ENCODE measurements around the gene UGT1A7.
A peak's percentile ranks its signal among the peaks of the same experiment; 100 is the strongest.
"Not testable (repeated sequence)": the region's sequence is repeated elsewhere in the genome, so short reads cannot be mapped to it uniquely, and the experiment has no call there.

Gene UGT1A7

DNA sequence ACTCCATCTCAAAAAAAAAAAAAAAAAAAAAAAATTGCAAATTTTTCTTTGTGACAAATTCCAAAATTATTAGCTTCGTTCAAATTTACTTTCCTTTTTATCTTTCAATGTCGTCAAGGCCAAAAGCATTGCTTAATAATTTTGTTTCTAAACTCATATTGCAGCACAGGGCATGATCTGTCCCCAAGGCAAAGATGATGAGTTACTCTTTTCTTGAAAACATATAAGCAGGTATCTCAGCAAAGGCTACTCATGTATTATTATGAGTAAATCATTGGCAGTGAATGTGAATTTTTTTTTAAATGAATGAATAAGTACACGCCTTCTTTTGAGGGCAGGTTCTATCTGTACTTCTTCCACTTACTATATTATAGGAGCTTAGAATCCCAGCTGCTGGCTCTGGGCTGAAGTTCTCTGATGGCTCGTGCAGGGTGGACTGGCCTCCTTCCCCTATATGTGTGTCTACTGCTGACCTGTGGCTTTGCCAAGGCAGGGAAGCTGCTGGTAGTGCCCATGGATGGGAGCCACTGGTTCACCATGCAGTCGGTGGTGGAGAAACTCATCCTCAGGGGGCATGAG, at the start of gene UGT1A7:
Gene UGT1A7, plus strand, starts transcription at position 381 of the 579 bp plus-strand sequence. Its CDS starts 37 bp downstream, at position 418.
- no peak for DNase-seq

DNA sequence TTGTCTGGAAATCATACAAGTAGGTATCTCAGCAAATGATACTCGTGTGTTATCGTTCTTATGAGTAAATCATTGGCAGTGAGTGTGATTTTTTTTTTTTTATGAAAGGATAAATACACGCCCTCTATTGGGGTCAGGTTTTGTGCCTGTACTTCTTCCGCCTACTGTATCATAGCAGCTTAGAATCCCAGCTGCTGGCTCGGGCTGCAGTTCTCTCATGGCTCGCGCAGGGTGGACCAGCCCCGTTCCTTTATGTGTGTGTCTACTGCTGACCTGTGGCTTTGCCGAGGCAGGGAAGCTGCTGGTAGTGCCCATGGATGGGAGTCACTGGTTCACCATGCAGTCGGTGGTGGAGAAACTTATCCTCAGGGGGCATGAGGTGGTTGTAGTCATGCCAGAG, 45.4 kb upstream of the UGT1A7 start, which contains the start of gene UGT1A10:
Gene UGT1A10, plus strand, starts transcription at position 143 of the 400 bp plus-strand sequence. Its CDS starts 75 bp downstream, at position 218.
- DNase-seq, result not testable (repeated sequence)

DNA sequence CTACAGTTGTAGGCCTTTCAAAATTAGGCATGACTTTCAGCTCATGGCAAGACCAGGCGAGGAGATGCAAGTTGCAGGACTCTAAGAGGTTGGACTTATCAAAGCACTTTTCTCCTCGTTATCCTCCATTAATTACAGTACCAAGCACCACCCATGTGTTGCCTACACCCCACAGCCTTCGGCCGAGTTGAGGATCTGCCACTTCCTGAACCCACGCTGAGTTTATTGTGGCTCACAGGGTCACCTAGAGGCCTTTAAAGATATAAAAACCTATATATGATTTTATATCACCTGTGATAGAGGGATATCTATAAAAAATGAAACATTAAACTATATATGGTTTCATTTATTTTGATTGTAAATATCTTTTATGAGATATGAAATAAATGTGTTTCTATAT, 42.9 kb upstream of the UGT1A7 start:
- DNase-seq, result peak; percentile 9

- DNase-seq, result no peak
Observed at GRCh38 chr2:233639860-233640259, 41.8 kb upstream of the UGT1A7 start.

GRCh38 chr2:233643128-233643527, 38.6 kb upstream of the UGT1A7 start:
- DNase-seq, result no peak

GRCh38 chr2:233646033-233646432, 35.7 kb upstream of the UGT1A7 start:
- DNase-seq, result not testable (repeated sequence)

GRCh38 chr2:233650981-233651380, 30.7 kb upstream of the UGT1A7 start:
- DNase-seq, result no peak

GRCh38 chr2:233651430-233651829, 30.3 kb upstream of the UGT1A7 start:
- no peak for DNase-seq

- DNase-seq, result no peak
Observed at GRCh38 chr2:233654501-233654900, 27.2 kb upstream of the UGT1A7 start.

- no peak for DNase-seq
Observed at GRCh38 chr2:233655043-233655442, 26.7 kb upstream of the UGT1A7 start.

- not testable (repeated sequence) for DNase-seq
Observed at GRCh38 chr2:233655943-233656342, 25.8 kb upstream of the UGT1A7 start.

DNA sequence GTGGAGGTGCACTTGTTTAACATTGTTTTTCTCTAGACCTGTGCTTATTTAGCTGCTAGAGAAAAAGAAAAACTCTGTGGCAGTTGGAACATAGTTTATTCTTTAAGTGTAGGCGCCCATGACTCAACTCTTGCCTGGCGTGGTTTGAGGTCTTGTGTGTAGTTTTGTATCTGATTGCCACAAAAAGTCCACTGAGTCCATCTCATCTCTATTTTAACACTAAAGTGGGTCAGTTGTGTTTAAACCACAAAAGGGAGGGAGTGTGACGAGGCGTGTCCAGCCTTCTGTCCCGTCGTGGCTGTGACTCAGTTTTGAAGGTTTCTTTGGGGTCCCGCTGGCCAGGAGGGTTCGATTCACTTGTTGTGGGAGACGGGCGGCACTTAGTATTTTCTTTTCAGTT, 25.3 kb upstream of the UGT1A7 start:
- DNase-seq, result no peak

DNA sequence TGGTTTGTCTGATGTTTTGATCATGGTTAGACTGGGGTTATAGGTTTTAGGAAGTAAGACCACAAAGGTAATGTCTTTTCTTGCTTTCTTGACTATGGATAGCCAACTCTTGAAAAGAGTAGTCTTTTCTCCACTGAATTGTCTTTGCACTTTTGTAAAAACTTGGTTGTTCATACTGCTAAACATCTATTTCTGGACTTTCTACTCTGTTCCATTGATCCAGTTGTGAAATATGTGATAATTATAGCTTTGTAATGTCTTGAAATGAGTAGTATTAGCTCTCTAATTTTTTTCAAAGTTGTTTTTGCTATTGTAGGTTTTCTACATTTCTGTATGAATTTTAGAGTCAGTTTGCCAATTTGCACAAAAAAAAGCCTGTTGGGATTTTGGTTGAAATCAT, 23.1 kb upstream of the UGT1A7 start:
- DNase-seq, result no peak

GRCh38 chr2:233663911-233664310, 17.8 kb upstream of the UGT1A7 start:
- DNase-seq, result no peak

DNA sequence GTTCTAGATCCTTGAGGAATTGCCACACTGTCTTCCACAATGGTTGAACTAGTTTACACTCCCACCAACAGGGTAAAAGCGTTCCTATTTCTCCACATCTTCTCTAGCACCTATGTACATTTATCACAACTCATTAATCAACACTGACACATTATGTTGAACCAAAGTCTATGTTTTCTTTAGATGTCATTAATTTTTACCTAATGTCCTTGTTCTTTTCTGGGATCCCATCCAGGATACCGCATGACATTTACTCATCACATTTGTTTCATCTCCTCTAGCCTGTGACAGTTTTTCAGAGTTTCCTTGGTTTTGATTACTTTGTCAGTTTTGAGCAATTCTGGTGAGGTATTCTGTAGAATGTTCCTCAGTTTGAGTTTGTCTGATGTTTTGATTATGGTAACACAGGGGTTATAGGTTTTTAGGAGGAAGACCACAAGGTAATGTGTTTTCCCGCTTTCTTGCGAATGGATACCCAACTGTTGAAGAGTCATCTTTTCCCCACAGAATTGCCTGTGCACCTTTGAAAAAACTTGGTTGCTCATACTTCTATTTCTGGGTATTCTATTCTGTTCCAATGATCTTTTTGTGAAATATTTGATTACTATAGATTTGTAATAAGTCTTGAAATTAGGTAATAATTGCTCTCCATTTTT, 13.0 kb upstream of the UGT1A7 start:
- no peak for DNase-seq

GRCh38 chr2:233671290-233672161, 10.2 kb upstream of the UGT1A7 start, which contains the start of gene UGT1A9:
Gene UGT1A9, plus strand, starts transcription at chr2:233671898. Its CDS starts 37 bp downstream, at chr2:233671935.
- no peak for DNase-seq

DNA sequence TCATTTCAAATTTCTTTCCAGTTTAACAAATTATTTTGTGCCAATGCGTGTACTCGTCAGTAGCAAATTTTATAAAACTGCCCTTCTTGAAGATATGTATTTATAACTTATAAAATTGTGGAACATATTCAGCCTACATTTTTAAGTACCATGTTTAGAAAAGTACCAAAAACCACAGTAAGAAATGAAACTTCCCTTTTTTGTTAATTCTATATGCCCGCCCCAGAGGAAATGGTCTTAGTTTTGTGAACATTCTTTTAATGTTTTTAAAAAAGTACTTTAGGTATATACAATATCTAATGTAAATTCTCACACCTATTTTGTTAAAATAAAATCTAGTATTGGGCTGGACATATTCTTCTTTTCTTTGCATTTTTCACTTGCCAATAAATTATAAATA, 8.8 kb upstream of the UGT1A7 start:
- no peak for DNase-seq

- DNase-seq, result no peak
Observed at GRCh38 chr2:233673896-233674295, 7.8 kb upstream of the UGT1A7 start.

DNA sequence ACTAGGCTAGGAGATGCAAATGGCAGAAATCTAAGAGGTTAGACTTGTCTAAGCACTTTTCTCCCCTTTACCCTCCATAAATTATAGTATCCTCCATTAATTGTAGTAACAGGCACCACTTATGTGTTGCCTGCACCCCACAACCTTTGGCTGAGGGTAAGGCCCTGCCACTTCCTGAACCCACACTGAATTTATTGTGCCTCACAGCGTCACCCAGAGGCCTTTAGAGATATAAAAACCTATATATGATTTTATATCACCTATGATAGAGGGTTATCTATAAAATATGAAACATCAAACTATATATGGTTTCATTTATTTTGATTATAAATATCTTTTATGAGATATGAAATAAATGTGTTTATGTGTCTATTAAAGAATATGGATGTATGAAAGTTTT, 7.4 kb upstream of the UGT1A7 start:
- DNase-seq, result no peak

GRCh38 chr2:233674995-233675394, 6.7 kb upstream of the UGT1A7 start:
- DNase-seq, result no peak

- no peak for DNase-seq
Observed at GRCh38 chr2:233676046-233676445, 5.7 kb upstream of the UGT1A7 start.

GRCh38 chr2:233679196-233679595, 2.5 kb upstream of the UGT1A7 start:
- no peak for DNase-seq

- DNase-seq, result no peak
Observed at GRCh38 chr2:233680361-233681045, 1.2 kb upstream of the UGT1A7 start.
